Sigmoid colon (tissue), 7 donors: ENCODE results near the gene SOX4. TPM values are rescaled to one million over a fixed set of nuclear protein-coding genes. Genes with fewer than 3 reads are reported as not detected.

Experiments used
- DNase-seq: peaks from one replicate; pipeline ENCODE4 v3.0.0-alpha.2; 2019
- H3K27ac ChIP-seq, 4 donors: fragments of 200-600 bp; sonication (generic); one replicate each; pipeline ENCODE4 v1.5.1; 2016 to 2019; ENCODE audit warnings: mild to moderate bottlenecking in 1 of 4
- H3K27me3 ChIP-seq, 3 donors: fragments of 200-600 bp; sonication (generic); one replicate each; pipeline ENCODE4 v1.5.1; 2019; ENCODE audit warnings: mild to moderate bottlenecking in 1 of 3
- H3K36me3 ChIP-seq, 4 donors: fragments of 200-600 bp; sonication (generic); one replicate each; pipeline ENCODE4 v1.5.1; 2016 to 2019
- H3K4me1 ChIP-seq, 4 donors: fragments of 200-600 bp; sonication (generic); one replicate each; pipeline ENCODE4 v1.5.1; 2017 to 2019
- H3K4me3 ChIP-seq, 4 donors: fragments of 200-600 bp; sonication (generic); one replicate each; pipeline ENCODE4 v1.5.1; 2017 to 2019; ENCODE audit warnings: mild to moderate bottlenecking in 2 of 4, moderate library complexity in 1 of 4
- H3K9me3 ChIP-seq, 4 donors: fragments of 200-600 bp in 3 of 4; sonication (generic) in 3 of 4; one replicate each; pipeline versions ENCODE4 v1.5.1 to v1.6.1; 2013 to 2019
- EP300 ChIP-seq, 4 donors: sonication (generic); formaldehyde crosslinking; IDR thresholded peaks; one replicate each; pipeline ENCODE4 v1.6.1; 2017; ENCODE audit warnings: antibody characterized with exemption in 4 of 4
- POLR2A ChIP-seq, 2 donors: fragments of 450-650 bp; IDR thresholded peaks; one replicate each; pipeline ENCODE4 v1.6.1; 2016; ENCODE audit warnings: antibody characterized with exemption in 2 of 2, mild to moderate bottlenecking in 2 of 2, moderate library complexity in 2 of 2
- POLR2AphosphoS5 ChIP-seq, 4 donors: sonication (generic); formaldehyde crosslinking; IDR thresholded peaks; one replicate each; pipeline ENCODE4 v1.6.1; 2017; ENCODE audit warnings: antibody characterized with exemption in 4 of 4
- WGBS, 2 donors: extraction: QIAGEN DNeasy Blood & Tissue Kit; methylation state at CpG; one replicate each; pipeline ENCODE4 v1.1.7; 2013; 5-methylcytosine and 5-hydroxymethylcytosine counted together
- intact Hi-C: fragments of 100-400 bp; cut with DNase I; formaldehyde crosslinking; loops from one replicate; pipeline ENCODE4 v1.15.1; 2023
- polyA plus RNA-seq, 3 donors: library from polyadenylated mRNA; stranded (reverse); fragments of 200-250 nt; gene quantifications; one replicate each; pipeline ENCODE4 v1.2.3, GENCODE V29; 2013
- small RNA-seq, 3 donors: library from RNA; depleted of rRNA; stranded (forward); fragments of <200 nt; gene quantifications; one replicate each; pipeline ENCODE3, GENCODE V24; 2016
- total RNA-seq, 4 donors: library from RNA; depleted of rRNA; stranded (reverse); fragments of >200 nt; gene quantifications; one replicate each; pipeline ENCODE4 v1.1.0, GENCODE V29; 2016
- TF ChIP-seq, protein P1 (sequence below), 4 experiments: fragments of 450-650 bp in 3 of 4; fragments of 200-600 bp in 1 of 4; IDR thresholded peaks; one replicate each; pipeline ENCODE4 v1.5.1; 2016 to 2019; ENCODE audit warnings: antibody characterized with exemption in 4 of 4, mild to moderate bottlenecking in 3 of 4, moderate library complexity in 2 of 4
- donor health status: healthy with polysubstance abuse.
- donor health status: Bipolar disorder and iron deficiency.
- donor health status: healthy.

SOX4 gene
- total and polyA plus RNA-seq, 7 donors = 3.9 to 12.4 (median 6.2) TPM

DNA sequence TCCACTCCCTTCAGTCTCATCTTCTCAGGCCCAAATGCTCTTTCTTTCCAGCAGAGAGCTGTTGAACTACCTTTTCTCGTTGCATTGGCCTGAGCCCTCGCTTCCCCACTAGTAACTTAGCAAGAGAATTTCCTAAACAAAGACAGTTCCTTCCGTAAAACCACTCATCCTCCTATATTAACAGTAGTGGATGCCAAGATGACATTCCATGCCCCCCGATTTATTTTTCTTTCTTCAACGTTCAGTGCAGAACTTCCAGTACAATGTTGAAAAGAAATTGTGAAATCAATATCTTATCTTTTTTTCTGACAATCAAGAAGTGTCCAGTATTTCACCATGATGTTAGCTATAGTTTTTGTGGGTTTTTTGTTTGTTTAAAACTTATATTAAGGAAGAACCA, 45.8 kb downstream of the SOX4 start:
- Histone ChIP-seq H3K27ac (no peak overlapping the region), H3K27me3 (no peaks in the 10 kb centered on the region), H3K36me3 (no peaks in the 10 kb centered on the region), H3K4me1 (peaks cover 0 to 5% (median 0%) of the 10 kb centered on the region in 4 donors), H3K4me3 (no peak overlapping the region), H3K9me3 (no peaks in the 10 kb centered on the region)
- TF ChIP-seq POLR2AphosphoS5 (IDR thresholded peaks at IDR 0.05) = no peak
- no peak for TF ChIP-seq POLR2A (IDR thresholded peaks at IDR 0.05)
- TF ChIP-seq, protein P1, sequence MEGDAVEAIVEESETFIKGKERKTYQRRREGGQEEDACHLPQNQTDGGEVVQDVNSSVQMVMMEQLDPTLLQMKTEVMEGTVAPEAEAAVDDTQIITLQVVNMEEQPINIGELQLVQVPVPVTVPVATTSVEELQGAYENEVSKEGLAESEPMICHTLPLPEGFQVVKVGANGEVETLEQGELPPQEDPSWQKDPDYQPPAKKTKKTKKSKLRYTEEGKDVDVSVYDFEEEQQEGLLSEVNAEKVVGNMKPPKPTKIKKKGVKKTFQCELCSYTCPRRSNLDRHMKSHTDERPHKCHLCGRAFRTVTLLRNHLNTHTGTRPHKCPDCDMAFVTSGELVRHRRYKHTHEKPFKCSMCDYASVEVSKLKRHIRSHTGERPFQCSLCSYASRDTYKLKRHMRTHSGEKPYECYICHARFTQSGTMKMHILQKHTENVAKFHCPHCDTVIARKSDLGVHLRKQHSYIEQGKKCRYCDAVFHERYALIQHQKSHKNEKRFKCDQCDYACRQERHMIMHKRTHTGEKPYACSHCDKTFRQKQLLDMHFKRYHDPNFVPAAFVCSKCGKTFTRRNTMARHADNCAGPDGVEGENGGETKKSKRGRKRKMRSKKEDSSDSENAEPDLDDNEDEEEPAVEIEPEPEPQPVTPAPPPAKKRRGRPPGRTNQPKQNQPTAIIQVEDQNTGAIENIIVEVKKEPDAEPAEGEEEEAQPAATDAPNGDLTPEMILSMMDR (IDR thresholded peaks at IDR 0.05) = no peak
- TF ChIP-seq EP300 (IDR thresholded peaks at IDR 0.05) = no peak
- intact Hi-C loops = no loop called here
- DNase-seq = no peak
- 81 to 91% methylated on average over 5 of the region's 5 CpGs for WGBS, 2 donors

Small RNAs within 50 kb of the gene (small RNA-seq; reads per million reads assigned to genes)
- 0 reads per million in 3 donors for gene BOLA2P3
